SH-SY5Y (cell line): ENCODE measurements around the gene GNG7.

Experiments used
- GATA2 ChIP-seq: IDR thresholded peaks from 2 replicates; pipeline ENCODE4 v1.6.1; 2011; ENCODE audit warnings: mild to moderate bottlenecking, low read depth, low read length
- GATA3 ChIP-seq: IDR thresholded peaks from 2 replicates; pipeline ENCODE4 v1.6.1; 2011; ENCODE audit warnings: low read depth, mild to moderate bottlenecking, low read length, moderate library complexity

GRCh38 chr19:2492870-2493269 lies 209.6 kb downstream of the GNG7 start:
- no peak for TF ChIP-seq GATA2
- TF ChIP-seq GATA3 = no peak
